ENCODE measurements around the gene KCNH2. TPM values are rescaled to one million over a fixed set of nuclear protein-coding genes. Genes with fewer than 3 reads are reported as not detected.

The KCNH2 gene
- total RNA-seq, 1 experiment from 2014 or later = 0.84 TPM

- Histone ChIP-seq H3K4me3 (ENCODE audit: low read length) (no peak overlapping the region), H3K9me2 (replicated peaks; ENCODE audit: low read length) (no peaks in the 10 kb centered on the region), H3K27me3 (ENCODE audit: low read length) (no peaks in the 10 kb centered on the region), H4K20me1 (ENCODE audit: low read length) (no peaks in the 10 kb centered on the region), H3K27ac (ENCODE audit: low read length) (no peak overlapping the region), H3K4me2 (ENCODE audit: low read length) (no peak overlapping the region), H2AFZ (ENCODE audit: low read length) (no peak overlapping the region), H3K9ac (ENCODE audit: low read length) (no peak overlapping the region), H3K4me1 (ENCODE audit: insufficient read depth, low read length) (no peaks in the 10 kb centered on the region), H3K36me3 (ENCODE audit: low read depth, low read length) (no peaks in the 10 kb centered on the region), H3K9me3 (ENCODE audit: low read length) (no peaks in the 10 kb centered on the region), H3K79me2 (ENCODE audit: low read length) (no peaks in the 10 kb centered on the region), H3F3A (ENCODE audit: low read length, unreplicated experiment) (no peaks in the 10 kb centered on the region)
- CTCF ChIA-PET = no interaction called here
- intact Hi-C loops (cut with micrococcal nuclease) = no loop called here
- BruUV-seq (replicated peaks) = no TSS peak
- ATAC-seq (no peak), DNase-seq (no peak)
- POLR2A ChIA-PET (ENCODE audit: unreplicated experiment) = no interaction called here
- TF ChIP-seq EZH2phosphoT487 (IDR thresholded peaks at IDR 0.05; ENCODE audit: borderline replicate concordance, low read length) = no peak
- no peak for TF ChIP-seq CTCF (conservative IDR thresholded peaks at IDR 0.05; ENCODE audit: low read depth, low read length)
- TF ChIP-seq EZH2 (IDR thresholded peaks at IDR 0.05; ENCODE audit: low read length, unreplicated experiment) = no peak
These were observed 23.7 kb downstream of the KCNH2 start for GRCh38 chr7:150954201-150954985.

GRCh38 chr7:150953061-150953997 is 24.8 kb downstream of the KCNH2 start:
- no peaks in the 10 kb centered on the region for H4K20me1 ChIP-seq (ENCODE audit: low read length)
- no peaks in the 10 kb centered on the region for H3K79me2 ChIP-seq (ENCODE audit: low read length)
- H3K9me3 ChIP-seq (ENCODE audit: low read length) = no peaks in the 10 kb centered on the region
- H3K9ac ChIP-seq (ENCODE audit: low read length) = no peak overlapping the region
- TF ChIP-seq EZH2 (IDR thresholded peaks at IDR 0.05; ENCODE audit: low read length, unreplicated experiment) (no peak), CTCF (conservative IDR thresholded peaks at IDR 0.05; ENCODE audit: low read depth, low read length) (no peak), EZH2phosphoT487 (IDR thresholded peaks at IDR 0.05; ENCODE audit: borderline replicate concordance, low read length) (no peak)
- no peaks in the 10 kb centered on the region for H3K9me2 ChIP-seq (replicated peaks; ENCODE audit: low read length)
- ChIA-PET POLR2A (ENCODE audit: unreplicated experiment) (no interaction called here), CTCF (no interaction called here)
- no peak overlapping the region for H2AFZ ChIP-seq (ENCODE audit: low read length)
- DNase-seq (no peak), ATAC-seq (peak; percentile 31; the same call in 1 of the 2 replicates)
- BruUV-seq (replicated peaks) = no TSS peak
- no peak overlapping the region for H3K4me3 ChIP-seq (ENCODE audit: low read length)
- H3F3A ChIP-seq (ENCODE audit: low read length, unreplicated experiment) = no peaks in the 10 kb centered on the region
- H3K27ac ChIP-seq (ENCODE audit: low read length) = no peak overlapping the region
- no peaks in the 10 kb centered on the region for H3K36me3 ChIP-seq (ENCODE audit: low read depth, low read length)
- no peaks in the 10 kb centered on the region for H3K27me3 ChIP-seq (ENCODE audit: low read length)
- no peaks in the 10 kb centered on the region for H3K4me1 ChIP-seq (ENCODE audit: insufficient read depth, low read length)
- H3K4me2 ChIP-seq (ENCODE audit: low read length) = no peak overlapping the region
- intact Hi-C loops (cut with micrococcal nuclease) = no loop called here
